Left lobe of liver (tissue), 2 donors: ENCODE results near the gene ZNF274. TPM values are rescaled to one million over a fixed set of nuclear protein-coding genes. Genes with fewer than 3 reads are reported as not detected.
"Not testable (repeated sequence)": the region's sequence is repeated elsewhere in the genome, so short reads cannot be mapped to it uniquely, and the experiment has no call there.

Source experiments
- ATAC-seq: fragments of 200-7000 bp; cut with Tn5 transposase; one replicate; pipeline ENCODE4 v1.9.1; 2020; ENCODE audit warnings: mild to moderate bottlenecking, moderate library complexity
- DNase-seq: peaks from one replicate; pipeline ENCODE4 v3.0.0-alpha.2; 2020; ENCODE audit warnings: low spot score
- total RNA-seq: library from RNA; stranded (reverse); gene quantifications from one replicate; pipeline ENCODE4 v1.2.1, GENCODE V29; 2021
- donor health status: DM: no; HTN: no; CAD: no; lungs with moderate emphysema.
- donor health status: DM: no; HTN: yes; CAD: no.

ZNF274 gene
- 13.7 TPM for total RNA-seq

DNA sequence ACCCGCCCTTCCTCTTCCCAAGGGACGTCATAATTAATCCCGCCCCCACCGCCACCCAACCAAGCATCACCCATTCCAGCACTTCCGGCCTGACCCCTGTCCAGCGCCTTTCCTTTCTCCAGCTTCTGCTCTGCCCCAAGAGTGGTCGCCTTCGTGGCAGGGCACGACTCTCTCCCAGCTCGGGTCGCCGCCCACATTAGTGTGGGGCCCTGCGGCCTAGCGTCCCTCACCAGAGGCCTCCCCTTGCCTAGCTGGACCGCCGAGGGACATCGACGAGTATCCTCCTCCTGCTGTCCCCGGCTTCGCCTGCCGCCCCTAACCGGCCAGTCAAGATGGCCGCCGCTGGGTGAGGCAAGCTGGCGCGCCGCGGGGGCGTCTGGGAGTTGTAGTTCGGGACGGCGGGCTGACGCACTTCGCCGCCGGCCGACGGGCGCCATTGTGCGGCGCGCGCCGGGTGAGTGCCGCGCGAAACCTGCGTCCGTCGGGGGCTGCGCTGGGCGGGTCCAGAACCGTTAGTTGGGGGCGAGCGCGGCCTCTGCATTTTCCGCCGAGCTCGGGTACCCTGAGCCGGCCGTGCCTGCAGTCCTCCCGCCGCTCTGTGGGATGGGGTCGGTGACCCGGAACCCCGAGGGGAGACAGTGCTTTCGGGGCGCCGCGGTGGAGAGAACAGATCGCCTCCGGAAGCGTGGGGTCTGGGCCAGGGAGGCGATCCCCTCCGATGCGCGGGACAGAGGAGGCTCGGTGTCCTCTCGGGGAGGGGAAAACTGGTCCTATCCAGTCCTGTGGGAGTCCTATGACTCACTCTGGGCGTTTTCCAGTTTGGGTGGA lies at the start of gene ZNF274:
Gene ZNF274, plus strand, starts transcription at position 73 of the 828 bp plus-strand sequence. CDS start 905 bp downstream, outside the sequence.
- ATAC-seq (peak; percentile 92), DNase-seq (peak; percentile 95)

DNA sequence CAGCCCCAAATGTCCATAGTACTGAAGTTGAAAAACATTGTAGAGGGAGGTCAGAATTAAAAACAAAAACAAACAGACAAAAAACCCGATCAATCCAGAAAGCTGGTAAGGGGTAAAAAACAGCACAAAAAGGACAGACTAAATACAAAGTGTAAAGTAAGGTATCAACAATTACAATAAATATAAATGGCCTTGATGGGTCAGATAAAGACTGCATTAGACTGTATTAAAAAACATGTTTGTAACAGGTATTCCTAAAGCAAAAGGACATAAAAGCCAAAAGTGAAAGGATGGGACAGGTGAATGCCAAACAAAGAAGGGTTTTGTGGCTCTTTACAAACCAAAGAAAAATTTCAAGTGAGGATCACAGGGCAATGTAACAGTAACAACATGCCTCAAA lies 48.6 kb upstream of the ZNF274 start:
- DNase-seq (no peak), ATAC-seq (no peak)

DNA sequence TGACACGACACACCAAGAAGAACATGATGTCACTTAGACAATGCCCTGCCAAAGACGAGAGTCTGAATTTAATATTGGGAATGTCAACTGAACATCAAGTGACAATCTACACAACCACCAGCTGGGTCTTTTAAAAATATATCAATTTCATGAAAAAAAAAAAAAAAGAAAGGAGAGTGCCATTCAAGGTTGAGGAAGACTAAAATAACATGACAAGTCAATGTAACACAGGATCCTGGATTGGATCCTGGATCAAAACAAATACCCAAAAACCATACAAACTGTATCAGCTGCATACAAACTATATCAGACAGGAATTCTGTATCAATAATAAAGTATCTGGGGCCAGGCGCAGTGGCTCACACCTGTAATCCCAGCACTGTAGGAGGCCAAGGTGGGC lies 37.0 kb upstream of the ZNF274 start:
- ATAC-seq, result no peak
- no peak for DNase-seq

DNA sequence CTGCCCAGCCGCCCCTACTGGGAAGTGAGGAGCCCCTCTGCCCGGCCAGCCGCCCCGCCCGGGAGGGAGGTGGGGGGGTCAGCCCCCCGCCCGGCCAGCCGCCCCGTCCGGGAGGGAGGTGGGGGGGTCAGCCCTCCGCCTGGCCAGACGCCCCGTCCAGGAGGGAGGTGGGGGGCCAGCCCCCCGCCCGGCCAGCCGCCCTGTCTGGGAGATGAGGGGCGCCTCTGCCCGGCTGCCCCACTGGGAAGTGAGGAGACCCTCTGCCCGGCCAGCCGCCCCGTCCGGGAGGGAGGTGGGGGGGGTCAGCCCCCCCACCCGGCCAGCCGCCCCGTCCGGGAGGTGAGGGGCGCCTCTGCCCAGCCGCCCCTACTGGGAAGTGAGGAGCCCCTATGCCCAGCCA lies 35.4 kb upstream of the ZNF274 start:
- DNase-seq, result not testable (repeated sequence)

DNA sequence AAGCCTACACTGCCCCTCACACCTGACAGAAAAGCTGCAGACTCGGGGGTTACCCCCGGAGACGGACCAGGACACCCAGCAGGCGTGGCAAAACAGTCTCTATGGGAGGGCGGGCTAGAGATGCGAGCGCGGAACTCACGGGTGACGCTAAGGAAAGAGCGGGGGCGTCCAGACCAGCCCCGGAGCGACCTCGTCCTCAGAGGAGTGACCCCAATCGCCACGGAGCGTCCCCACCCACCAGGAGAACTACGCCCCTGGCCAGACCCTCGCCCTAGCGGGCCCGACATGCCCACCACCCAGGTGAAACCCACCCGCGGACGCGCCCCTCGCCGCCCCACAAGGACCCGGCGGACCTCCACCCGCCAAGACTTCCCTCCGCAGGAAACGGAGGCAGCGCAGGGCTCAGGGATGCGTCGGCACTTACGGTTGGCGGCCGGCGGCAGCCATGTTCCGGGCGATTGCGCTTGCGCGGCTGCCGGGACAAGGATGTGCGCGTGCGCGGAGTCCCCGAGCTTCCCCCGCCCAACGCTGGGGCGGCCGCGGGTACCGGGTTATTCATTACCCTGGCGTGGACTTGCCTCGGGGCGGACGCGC lies 32.4 kb upstream of the ZNF274 start, which contains the start of gene ZNF329:
Gene ZNF329, minus strand, starts transcription at position 462 of the 594 bp plus-strand sequence. CDS start 21,286 bp downstream, outside the sequence.
- DNase-seq, result peak; percentile 94
- ATAC-seq, result peak; percentile 65

More for the DNA sequence above, 35.4 kb upstream of the ZNF274 start:
- ATAC-seq, result not testable (repeated sequence)

DNA sequence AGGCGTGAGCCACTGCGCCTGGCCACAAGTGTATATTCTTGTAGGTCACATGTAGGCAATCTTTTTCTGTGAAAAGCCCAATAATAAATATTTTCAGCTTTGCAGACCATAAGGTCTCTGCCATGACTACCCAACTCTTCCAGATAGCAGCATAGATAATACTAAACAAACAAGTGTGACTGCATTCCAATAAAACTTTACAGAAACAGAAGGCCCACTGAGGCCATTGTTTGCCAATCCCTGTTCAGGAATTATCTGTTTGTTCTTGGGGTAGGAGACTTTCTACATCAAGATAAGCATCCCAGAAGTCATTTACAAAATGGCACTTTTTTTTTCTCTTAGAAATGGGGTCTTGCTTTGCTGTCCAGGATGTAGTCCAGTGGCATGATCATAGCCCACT lies 29.5 kb upstream of the ZNF274 start:
- DNase-seq, result no peak
- no peak for ATAC-seq

DNA sequence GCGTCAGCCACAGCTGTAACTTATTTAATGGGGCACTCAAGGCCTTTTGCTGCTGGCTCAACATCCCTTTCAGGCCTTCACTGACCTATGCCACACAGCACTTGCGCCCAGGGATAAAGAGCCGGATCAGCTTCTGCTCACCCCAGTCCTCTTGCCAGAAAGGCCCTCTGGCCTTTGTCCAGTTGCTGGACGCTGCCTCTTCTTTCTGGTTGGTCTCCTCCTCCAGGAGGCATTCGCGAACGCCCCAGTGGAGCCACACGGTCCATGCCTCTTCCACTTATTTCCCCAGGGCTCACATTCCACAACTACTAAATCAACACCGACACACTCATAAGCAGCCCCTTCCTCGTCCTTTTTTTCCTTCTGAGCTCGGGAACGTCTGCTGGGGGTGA lies 28.6 kb upstream of the ZNF274 start:
- ATAC-seq (peak; percentile 47), DNase-seq (peak; percentile 73)

DNA sequence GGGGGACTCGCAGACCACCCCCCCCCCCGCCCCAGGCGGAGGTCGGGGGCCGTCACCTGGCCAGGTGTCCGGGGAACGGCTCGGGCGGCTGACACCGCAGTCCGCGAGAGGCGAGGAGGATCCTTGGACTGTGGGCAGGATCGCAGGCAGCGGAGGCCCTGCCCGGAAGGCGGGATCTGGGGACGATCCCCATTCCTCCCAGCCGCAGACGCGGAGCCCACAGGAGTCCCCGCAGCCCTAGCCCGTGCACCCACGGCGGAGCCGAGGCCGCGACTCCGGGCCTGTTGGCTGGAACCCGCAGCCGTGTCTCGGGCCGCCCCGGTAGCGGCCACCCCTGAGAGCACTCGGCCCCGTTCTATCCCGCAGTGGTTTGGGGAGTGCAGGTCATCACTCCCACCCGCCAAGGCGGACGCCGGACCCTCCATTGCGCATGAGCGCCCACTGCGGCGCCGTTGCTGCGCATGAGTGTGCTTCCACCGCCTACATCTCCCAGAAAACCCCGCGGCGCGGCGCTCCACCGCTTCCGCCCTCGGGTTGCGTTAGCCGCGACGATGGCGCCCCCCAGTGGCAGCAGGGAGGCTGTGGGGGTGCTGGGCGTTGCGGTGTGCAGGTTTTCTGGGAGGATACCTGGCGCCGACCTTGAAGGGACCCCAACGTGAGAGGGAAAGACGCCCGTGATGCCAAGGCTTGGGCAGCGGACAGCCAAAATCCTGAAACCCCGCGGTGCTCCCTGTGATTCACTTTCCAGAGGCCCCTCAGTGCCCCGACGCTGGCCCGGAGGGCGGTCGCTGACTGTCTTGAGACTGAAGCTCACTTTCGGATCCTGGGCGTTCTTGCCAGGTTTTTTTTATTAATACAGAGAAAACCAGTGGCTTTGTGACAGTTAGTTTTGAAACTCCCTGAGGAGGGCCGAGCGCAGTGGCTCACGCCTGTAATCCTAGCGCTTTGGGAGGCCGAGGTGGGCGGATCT lies 27.9 kb upstream of the ZNF274 start:
- DNase-seq (peak; percentile 97), ATAC-seq (peak; percentile 94)

DNA sequence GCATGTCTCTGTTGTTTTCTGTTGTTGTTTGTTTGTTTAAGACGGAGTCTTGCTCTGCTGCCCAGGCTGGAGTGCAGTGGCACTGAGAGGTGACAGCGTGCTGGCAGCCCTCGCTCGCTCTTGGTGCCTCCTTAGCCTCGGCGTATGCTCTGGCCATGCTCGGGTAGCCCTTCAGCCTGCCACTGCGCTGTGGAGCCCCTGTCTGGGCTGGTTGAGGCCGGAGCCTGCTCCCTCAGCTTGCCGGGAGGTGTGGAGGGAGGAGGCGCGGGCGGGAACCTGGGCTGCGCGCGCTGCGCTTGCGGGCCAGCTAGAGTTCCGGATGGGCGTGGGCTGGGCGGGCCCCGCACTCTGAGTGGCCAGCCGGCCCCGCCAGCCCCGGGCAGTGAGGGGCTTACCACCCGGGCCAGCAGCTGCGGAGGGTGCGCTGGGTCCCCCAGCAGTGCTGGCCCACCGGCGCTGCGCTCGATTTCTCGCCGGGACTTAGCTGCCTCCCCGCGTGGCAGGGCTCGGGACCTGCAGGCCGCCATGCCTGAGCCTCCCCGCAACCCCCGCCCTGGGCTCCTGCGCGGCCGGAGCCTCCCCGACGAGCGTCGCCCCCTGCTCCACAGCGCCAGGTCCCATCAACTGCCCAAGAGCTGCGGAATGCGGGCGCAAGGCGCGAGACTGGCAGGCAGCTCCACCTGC lies 25.7 kb upstream of the ZNF274 start:
- DNase-seq, result no peak

DNA sequence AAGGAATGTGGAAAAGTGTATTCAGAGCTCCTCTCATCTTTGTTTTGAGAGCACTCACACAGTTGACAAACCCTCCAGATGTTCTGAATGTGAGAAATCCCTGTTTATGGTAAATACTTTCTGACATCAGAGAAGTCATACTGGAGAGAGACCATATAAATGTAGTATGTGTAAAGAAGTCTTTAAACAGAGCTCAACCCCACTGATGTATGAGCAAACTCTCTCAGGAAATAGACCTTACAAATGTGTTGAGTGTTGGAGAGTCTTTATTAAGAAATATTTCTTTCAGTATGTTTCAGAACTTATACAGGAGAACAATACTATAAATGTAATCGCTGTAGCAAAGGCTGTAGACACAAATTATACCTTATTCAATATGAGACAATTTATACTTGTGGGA lies 16.6 kb upstream of the ZNF274 start:
- DNase-seq, result no peak

More for the DNA sequence above, 25.7 kb upstream of the ZNF274 start:
- no peak for ATAC-seq

DNA sequence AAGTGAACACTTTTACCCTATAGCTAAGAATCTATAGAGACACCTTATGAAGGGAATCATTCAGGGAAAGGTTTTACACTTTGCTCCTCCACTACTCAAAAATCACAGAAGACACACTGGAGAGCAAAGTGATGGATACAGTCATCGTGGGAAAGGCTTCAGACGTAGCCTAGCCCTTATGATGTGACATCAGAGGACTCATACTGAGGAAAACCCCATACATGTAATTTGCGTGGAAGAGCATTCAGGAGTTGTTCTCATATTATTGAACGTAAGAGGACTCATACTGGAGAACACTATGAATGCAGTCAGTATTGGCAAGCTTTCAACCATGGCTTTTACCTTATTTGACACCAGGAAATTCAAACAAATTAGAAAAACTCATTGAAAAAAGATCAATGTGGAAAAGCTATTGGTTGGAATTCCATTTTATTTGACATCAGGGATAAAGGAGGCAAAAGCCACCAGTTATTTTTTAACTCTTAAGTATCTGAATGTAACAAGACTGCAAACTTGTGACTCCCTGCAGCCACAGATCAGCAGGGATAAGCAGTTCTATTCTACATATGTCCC lies 16.1 kb upstream of the ZNF274 start:
- DNase-seq (no peak), ATAC-seq (no peak)

More for the DNA sequence above, 16.6 kb upstream of the ZNF274 start:
- no peak for ATAC-seq

DNA sequence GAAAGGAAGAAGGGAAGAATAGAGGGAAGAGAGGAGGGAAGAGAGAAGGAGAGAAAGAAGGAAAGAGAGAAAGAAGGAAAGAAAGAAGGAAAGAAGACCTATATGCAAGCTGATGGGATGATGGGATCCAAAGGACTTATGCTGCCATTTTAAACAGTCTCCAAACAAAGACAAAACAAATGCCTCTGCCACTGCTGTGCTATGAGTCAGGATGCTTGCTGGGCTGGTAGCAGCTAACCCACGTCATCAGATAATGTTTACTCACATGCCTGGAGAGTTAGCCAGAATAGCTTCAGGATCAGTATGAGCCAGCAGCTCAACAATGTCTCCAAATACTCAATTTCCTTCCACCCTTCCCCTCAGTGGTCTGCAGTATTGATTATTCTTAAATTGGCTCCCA lies 12.0 kb upstream of the ZNF274 start:
- no peak for DNase-seq
- no peak for ATAC-seq

DNA sequence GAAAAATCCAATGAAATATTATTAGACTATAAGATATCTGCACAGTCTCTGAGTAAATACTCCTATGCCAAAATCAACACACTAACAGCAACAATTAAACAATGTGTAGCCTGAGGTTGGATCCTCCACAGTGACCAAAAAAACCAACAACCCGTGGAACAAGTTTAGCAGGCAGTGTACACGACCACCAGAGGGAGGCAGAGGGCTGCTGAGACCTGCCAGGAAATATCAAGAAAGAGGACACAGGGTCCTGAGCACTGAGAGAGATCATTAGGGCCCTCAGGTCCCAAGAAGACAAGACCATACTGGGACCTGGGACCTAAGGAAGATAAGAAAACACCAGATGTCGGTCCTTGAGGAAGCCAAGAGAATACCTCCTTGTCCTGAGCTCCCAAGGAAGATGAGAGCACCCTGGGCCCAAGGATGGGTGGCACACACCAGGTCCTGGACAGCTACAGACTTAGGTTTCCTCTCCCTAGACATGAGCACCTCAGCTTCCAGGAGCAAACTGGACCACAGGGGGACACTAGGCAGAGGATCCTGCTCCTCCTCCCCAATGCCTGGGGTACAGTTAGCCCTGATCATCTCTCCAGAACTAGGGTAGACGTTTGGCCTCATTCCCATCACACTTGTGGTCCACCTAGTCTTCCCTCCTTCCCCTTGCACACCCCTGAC lies 822 bp upstream of the ZNF274 start:
- peak; percentile 58 for DNase-seq
- peak; percentile 35 for ATAC-seq

DNA sequence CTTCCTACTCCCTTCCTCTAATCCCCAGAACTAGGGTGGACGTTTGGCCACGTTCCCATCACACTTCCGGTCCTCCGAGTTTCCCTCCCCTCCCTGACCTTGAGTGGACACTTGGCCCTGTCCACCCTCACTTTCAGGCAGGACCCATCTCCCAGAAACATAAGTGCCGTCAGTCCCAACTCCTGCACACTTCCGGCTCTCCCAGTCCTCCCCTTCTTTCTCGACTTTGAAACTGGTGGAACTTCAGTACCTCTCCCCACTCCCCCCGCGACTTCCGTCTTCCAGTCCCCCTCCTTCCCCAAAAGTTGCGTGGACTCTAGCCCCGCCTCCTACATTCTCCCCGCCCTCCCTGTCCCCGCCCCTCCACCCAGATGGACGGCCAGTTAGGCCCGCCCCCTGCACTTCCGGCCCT lies 278 bp upstream of the ZNF274 start:
- no peak for ATAC-seq

DNA sequence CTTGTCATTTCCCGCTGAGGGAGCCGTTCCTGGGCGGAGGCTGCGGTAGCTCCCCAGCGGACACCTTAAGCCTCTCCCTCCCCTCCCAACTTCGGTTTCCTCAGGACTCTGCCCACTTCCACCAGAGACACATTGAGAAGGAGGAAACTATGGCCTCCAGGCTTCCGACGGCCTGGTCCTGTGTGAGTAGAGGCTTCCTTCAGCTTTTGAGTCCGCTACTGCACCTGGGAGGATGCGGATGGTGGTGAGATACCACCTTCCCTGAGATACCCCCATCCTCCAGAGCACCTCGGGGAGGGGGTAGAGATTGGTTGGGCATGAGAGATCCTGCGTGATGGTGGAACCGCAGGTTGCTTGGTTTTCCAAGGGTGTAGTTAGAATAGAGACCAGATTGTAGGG lies 955 bp downstream of the ZNF274 start:
- ATAC-seq (no peak), DNase-seq (no peak)

More for the DNA sequence above, 278 bp upstream of the ZNF274 start:
- no peak for DNase-seq

DNA sequence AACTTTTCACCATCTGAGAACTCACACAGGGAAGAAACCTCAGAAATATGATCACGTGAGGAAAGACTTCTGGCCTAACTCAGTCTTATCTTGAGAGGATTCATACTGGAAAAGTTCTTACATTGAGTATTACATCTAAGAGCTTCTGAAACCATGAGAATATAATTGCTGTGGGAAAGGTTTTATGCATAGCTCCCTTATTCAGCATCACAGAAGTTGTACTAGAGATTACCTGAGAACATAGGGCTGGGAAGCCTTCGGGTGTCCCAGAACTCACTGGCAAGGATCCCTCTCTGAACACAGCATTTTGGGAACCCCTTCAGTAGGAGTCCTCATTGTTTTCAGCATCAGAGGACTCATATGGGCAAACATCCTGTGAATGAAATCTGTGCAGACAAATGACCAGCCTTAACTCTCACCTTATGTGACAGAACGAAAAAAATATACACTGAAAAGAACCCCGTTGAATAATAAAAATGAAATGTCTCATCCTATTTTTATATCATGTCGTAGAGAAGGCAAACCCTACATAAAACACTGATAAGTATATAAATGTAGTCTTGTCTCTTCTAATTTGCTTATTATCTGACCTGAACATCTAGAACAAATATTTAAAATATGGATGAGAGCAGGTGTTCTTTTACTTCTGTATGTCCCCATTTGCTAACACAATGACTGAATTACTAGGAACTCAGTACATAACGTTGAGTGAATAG lies 14.2 kb downstream of the ZNF274 start:
- ATAC-seq, result peak; percentile 58
- DNase-seq, result no peak

DNA sequence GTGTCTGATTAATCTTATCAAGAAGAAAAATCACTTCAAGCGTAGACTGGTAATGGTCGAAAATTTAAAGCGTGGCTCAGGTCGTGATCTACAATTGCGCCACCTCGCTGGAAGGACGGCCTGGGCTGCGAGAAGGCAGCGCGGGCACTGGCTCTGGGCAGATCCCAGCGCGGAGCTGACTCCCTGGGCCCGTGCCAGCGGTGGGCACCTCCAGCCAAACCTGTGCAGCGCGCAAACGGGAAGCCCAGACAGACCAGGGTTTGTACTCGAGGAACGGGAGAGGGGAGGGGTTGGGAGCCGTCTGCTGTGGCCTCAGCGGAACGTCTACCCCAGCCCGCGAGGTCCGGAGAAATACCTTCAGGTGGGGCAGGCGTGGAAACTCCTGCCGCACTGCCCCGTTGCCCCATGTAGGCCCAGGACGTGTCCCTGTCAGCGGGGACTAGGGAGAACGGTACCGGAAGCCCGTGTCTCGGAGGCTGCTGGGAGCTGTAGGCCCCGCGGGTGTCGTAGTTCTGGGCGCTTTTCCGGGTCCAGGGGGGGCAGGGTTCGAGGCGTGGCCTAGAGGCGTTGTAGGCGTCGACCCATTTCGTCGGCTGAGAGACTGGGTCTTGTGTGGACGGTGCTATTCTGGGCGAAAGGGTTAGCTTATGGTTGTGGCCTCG lies 21.1 kb downstream of the ZNF274 start:
- DNase-seq (peak; percentile 40), ATAC-seq (no peak)

DNA sequence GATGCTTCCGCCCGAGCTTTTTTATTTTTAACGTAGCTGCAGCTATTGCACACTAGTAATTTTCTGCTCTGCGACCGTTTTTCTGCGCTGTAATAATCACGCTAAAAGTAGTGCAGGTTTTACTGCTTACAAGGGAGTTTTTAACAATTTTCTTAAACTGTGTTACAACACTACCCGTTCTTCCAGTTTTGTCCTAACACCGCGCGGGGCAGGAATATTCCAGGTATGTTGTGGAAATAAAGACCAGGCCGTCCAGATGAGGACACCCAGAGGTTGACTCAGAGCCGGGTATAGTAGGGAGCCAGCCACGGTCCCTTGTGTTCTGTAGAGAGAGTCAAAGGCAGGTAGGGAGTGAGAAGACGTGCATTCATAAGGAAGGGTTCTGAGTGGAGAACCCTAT lies 21.7 kb downstream of the ZNF274 start:
- ATAC-seq (no peak), DNase-seq (peak; percentile 16)
